Neural progenitor cell (in vitro differentiated cells): ENCODE data around the gene KCNH5. TPM values are rescaled to one million over a fixed set of nuclear protein-coding genes. Genes with fewer than 3 reads are reported as not detected.

Experiments used
- DNase-seq: peaks from one replicate; pipeline ENCODE4 v3.0.0-alpha.2; 2016; ENCODE audit warnings: low spot score
- H2AFZ ChIP-seq: fragments of 200-600 bp; sonication (generic); replicated peaks from 2 replicates; pipeline ENCODE4 v1.6.1; 2016; ENCODE audit warnings: antibody characterized with exemption
- H3F3A ChIP-seq: fragments of 200-600 bp; sonication (generic); 2 replicates; pipeline ENCODE4 v1.6.1; 2016; ENCODE audit warnings: antibody characterized with exemption, low read depth
- H3K27ac ChIP-seq: fragments of 200-600 bp; sonication (generic); 2 replicates; pipeline ENCODE4 v1.5.1; 2016; ENCODE audit warnings: mild to moderate bottlenecking
- H3K27me3 ChIP-seq: fragments of 200-600 bp; sonication (generic); 2 replicates; pipeline ENCODE4 v1.6.1; 2016; ENCODE audit warnings: mild to moderate bottlenecking, moderate library complexity
- H3K36me3 ChIP-seq: fragments of 200-600 bp; sonication (generic); 2 replicates; pipeline ENCODE4 v1.5.1; 2016
- H3K4me1 ChIP-seq: fragments of 200-600 bp; sonication (generic); 2 replicates; pipeline ENCODE4 v1.6.1; 2016; ENCODE audit warnings: mixed run types
- H3K4me2 ChIP-seq: fragments of 200-600 bp; sonication (generic); 2 replicates; pipeline ENCODE4 v1.6.1; 2016
- H3K4me3 ChIP-seq: fragments of 200-600 bp; sonication (generic); 2 replicates; pipeline ENCODE4 v1.5.1; 2016
- H3K79me2 ChIP-seq: fragments of 200-600 bp; sonication (generic); 2 replicates; pipeline ENCODE4 v1.6.1; 2016; ENCODE audit warnings: low read depth
- H3K9ac ChIP-seq: fragments of 200-600 bp; sonication (generic); 2 replicates; pipeline ENCODE4 v1.6.1; 2016
- H3K9me3 ChIP-seq: fragments of 200-600 bp; sonication (generic); 2 replicates; pipeline ENCODE4 v1.5.1; 2016; ENCODE audit warnings: low read depth
- H4K20me1 ChIP-seq: fragments of 200-600 bp; sonication (generic); 2 replicates; pipeline ENCODE4 v1.6.1; 2016; ENCODE audit warnings: low read depth
- H3K27ac Mint-ChIP-seq: 3 replicates; pipeline ENCODE4 v1.8.0; 2021; ENCODE audit warnings: mixed read lengths
- H3K27me3 Mint-ChIP-seq: 2 replicates; pipeline ENCODE4 v1.8.0; 2022; ENCODE audit warnings: low read depth, mild to moderate bottlenecking, inconsistent platforms, moderate library complexity, mixed read lengths; ENCODE audit not compliant: insufficient read depth
- H3K36me3 Mint-ChIP-seq: 3 replicates; pipeline ENCODE4 v1.8.0; 2021; ENCODE audit warnings: mixed read lengths
- H3K4me1 Mint-ChIP-seq: 3 replicates; pipeline ENCODE4 v1.8.0; 2021; ENCODE audit warnings: mixed read lengths
- H3K4me3 Mint-ChIP-seq: 3 replicates; pipeline ENCODE4 v1.8.0; 2021; ENCODE audit warnings: mild to moderate bottlenecking, moderate library complexity, mixed read lengths
- H3K9me3 Mint-ChIP-seq: 3 replicates; pipeline ENCODE4 v1.8.0; 2020; ENCODE audit warnings: mixed read lengths
- EZH2 ChIP-seq: fragments of 200-600 bp; sonication (generic); IDR thresholded peaks from 2 replicates; pipeline ENCODE4 v1.6.1; 2017; ENCODE audit warnings: antibody characterized with exemption, mild to moderate bottlenecking, moderate library complexity
- EZH2phosphoT487 ChIP-seq: fragments of 200-600 bp; sonication (generic); IDR thresholded peaks from 2 replicates; pipeline ENCODE4 v1.6.1; 2017; ENCODE audit warnings: antibody characterized with exemption
- total RNA-seq: library from RNA; depleted of rRNA; stranded (reverse); fragments of >200 nt; gene quantifications from 2 replicates; pipeline ENCODE4 v1.2.3, GENCODE V29; 2015; ENCODE audit warnings: low replicate concordance
- TF ChIP-seq, protein P1 (sequence below): fragments of 200-600 bp; sonication (generic); IDR thresholded peaks from 2 replicates; pipeline ENCODE4 v1.5.1; 2017; ENCODE audit warnings: antibody characterized with exemption, mild to moderate bottlenecking

KCNH5 gene
- total RNA-seq, 1 donor from 2014 or later, result 4.6 TPM

DNA sequence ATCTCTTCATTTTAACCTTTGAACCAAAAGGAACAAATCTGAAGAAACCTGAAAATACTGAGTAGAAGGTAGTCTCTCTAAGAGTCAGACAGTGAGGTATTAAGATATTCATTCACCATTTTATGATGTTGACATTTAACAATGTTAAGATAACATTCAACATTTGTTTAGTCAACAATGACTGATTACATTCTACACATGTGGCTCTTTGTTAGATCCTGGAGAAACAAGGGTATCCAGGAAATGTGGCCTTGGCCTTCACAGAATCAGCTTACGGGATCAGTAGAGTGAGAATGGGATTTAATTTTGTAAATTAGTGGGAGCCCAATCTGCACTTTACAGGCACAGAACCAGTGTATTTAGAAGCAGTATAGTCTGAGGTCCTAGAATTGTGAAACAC lies 355.5 kb downstream of the KCNH5 start:
- no peaks in the 10 kb centered on the region for H3K36me3 ChIP-seq
- no peak overlapping the region for H3K4me3 Mint-ChIP-seq
- H3K27me3 Mint-ChIP-seq, result peaks cover 2% of the 10 kb centered on the region
- no peak overlapping the region for H3K9ac ChIP-seq
- H3F3A ChIP-seq, result no peaks in the 10 kb centered on the region
- H3K4me1 ChIP-seq, result peaks cover 24% of the 10 kb centered on the region
- no peak overlapping the region for H3K27ac Mint-ChIP-seq
- no peak overlapping the region for H3K4me2 ChIP-seq
- no peaks in the 10 kb centered on the region for H4K20me1 ChIP-seq
- DNase-seq, result no peak
- no peaks in the 10 kb centered on the region for H3K9me3 ChIP-seq
- H3K36me3 Mint-ChIP-seq, result no peaks in the 10 kb centered on the region
- no peak overlapping the region for H3K4me3 ChIP-seq
- no peaks in the 10 kb centered on the region for H3K79me2 ChIP-seq
- H2AFZ ChIP-seq, result no peak overlapping the region
- no peaks in the 10 kb centered on the region for H3K27me3 ChIP-seq
- peaks cover 18% of the 10 kb centered on the region for H3K4me1 Mint-ChIP-seq
- peaks cover 15% of the 10 kb centered on the region for H3K9me3 Mint-ChIP-seq
- no peak for TF ChIP-seq EZH2phosphoT487
- no peak for TF ChIP-seq EZH2
- TF ChIP-seq, protein P1, sequence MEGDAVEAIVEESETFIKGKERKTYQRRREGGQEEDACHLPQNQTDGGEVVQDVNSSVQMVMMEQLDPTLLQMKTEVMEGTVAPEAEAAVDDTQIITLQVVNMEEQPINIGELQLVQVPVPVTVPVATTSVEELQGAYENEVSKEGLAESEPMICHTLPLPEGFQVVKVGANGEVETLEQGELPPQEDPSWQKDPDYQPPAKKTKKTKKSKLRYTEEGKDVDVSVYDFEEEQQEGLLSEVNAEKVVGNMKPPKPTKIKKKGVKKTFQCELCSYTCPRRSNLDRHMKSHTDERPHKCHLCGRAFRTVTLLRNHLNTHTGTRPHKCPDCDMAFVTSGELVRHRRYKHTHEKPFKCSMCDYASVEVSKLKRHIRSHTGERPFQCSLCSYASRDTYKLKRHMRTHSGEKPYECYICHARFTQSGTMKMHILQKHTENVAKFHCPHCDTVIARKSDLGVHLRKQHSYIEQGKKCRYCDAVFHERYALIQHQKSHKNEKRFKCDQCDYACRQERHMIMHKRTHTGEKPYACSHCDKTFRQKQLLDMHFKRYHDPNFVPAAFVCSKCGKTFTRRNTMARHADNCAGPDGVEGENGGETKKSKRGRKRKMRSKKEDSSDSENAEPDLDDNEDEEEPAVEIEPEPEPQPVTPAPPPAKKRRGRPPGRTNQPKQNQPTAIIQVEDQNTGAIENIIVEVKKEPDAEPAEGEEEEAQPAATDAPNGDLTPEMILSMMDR, result no peak
- no peak overlapping the region for H3K27ac ChIP-seq

DNA sequence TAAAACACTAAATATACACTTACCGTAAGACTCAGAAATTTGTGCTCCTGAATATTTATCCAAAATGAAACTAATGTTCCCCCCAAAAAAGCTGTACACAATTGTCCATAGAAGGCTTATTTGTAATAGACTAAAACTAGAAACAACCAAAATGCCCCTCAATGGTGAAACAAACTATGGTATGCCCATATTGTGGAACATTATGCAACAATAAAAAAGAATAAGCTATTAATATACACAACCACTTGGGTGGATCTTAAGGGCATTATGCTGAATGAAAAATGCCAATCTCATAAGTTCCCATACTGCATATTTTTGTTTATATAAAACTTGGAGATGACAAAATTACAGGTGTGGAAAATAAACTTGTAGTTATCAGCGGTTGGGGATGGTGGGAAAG lies 357.4 kb downstream of the KCNH5 start:
- Histone ChIP-seq H3K9ac (no peak overlapping the region), H2AFZ (no peak overlapping the region), H3K27ac (no peak overlapping the region), H3K36me3 (no peaks in the 10 kb centered on the region), H3K4me2 (no peak overlapping the region), H3K79me2 (no peaks in the 10 kb centered on the region), H3K4me1 (peaks cover 18% of the 10 kb centered on the region), H3F3A (no peaks in the 10 kb centered on the region), H3K27me3 (no peaks in the 10 kb centered on the region), H4K20me1 (no peaks in the 10 kb centered on the region), H3K9me3 (no peaks in the 10 kb centered on the region), H3K4me3 (no peak overlapping the region)
- DNase-seq, result no peak
- peaks cover 9% of the 10 kb centered on the region for H3K4me1 Mint-ChIP-seq
- TF ChIP-seq EZH2, result no peak
- TF ChIP-seq EZH2phosphoT487, result no peak
- TF ChIP-seq, protein P1, result no peak
- no peak overlapping the region for H3K27ac Mint-ChIP-seq
- peaks cover 15% of the 10 kb centered on the region for H3K9me3 Mint-ChIP-seq
- no peaks in the 10 kb centered on the region for H3K36me3 Mint-ChIP-seq
- no peak overlapping the region for H3K4me3 Mint-ChIP-seq
- H3K27me3 Mint-ChIP-seq, result peaks cover 3% of the 10 kb centered on the region

- Mint-ChIP-seq H3K27me3 (peaks cover 5% of the 10 kb centered on the region), H3K4me1 (no peaks in the 10 kb centered on the region), H3K36me3 (no peaks in the 10 kb centered on the region), H3K9me3 (peaks cover 14% of the 10 kb centered on the region), H3K27ac (no peak overlapping the region), H3K4me3 (no peak overlapping the region)
- H3K27me3 ChIP-seq, result no peaks in the 10 kb centered on the region
- no peak overlapping the region for H3K4me3 ChIP-seq
- no peaks in the 10 kb centered on the region for H3K79me2 ChIP-seq
- H3K9me3 ChIP-seq, result no peaks in the 10 kb centered on the region
- H4K20me1 ChIP-seq, result no peaks in the 10 kb centered on the region
- H3F3A ChIP-seq, result no peaks in the 10 kb centered on the region
- DNase-seq, result no peak
- no peak overlapping the region for H3K27ac ChIP-seq
- no peak overlapping the region for H3K9ac ChIP-seq
- no peak overlapping the region for H2AFZ ChIP-seq
- H3K36me3 ChIP-seq, result no peaks in the 10 kb centered on the region
- TF ChIP-seq EZH2phosphoT487 (no peak), EZH2 (no peak)
- TF ChIP-seq, protein P1, result no peak
- no peak overlapping the region for H3K4me2 ChIP-seq
- no peaks in the 10 kb centered on the region for H3K4me1 ChIP-seq
Measured at GRCh38 chr14:62684376-62684775, 360.9 kb downstream of the KCNH5 start.
